ENCODE results near the gene NCLN.
"Not testable (repeated sequence)": the region's sequence is repeated elsewhere in the genome, so short reads cannot be mapped to it uniquely, and the experiment has no call there.

Gene NCLN

GRCh38 chr19:3225169-3225485 lies 39.4 kb downstream of the NCLN start:
- no peak for DNase-seq (ENCODE audit: low read depth in 2 of 2)

- DNase-seq (ENCODE audit: low read depth in 2 of 2) = no peak
Observed at GRCh38 chr19:3225677-3226093, 40.0 kb downstream of the NCLN start.

- no peak for DNase-seq (ENCODE audit: low read depth in 2 of 2)
Observed at GRCh38 chr19:3227054-3227626, 41.4 kb downstream of the NCLN start.

GRCh38 chr19:3229346-3229743 lies 43.6 kb downstream of the NCLN start:
- no peak for DNase-seq (ENCODE audit: low read depth in 2 of 2)

GRCh38 chr19:3229888-3230496 lies 44.3 kb downstream of the NCLN start:
- DNase-seq (ENCODE audit: low read depth in 2 of 2) = no peak

- DNase-seq (ENCODE audit: low read depth in 2 of 2) = no peak
Observed at GRCh38 chr19:3231288-3231687, 45.6 kb downstream of the NCLN start.

- no peak for DNase-seq (ENCODE audit: low read depth in 2 of 2)
Observed at GRCh38 chr19:3233116-3233515, 47.4 kb downstream of the NCLN start.

GRCh38 chr19:3233831-3234230 lies 48.1 kb downstream of the NCLN start:
- DNase-seq (ENCODE audit: low read depth in 2 of 2) = no peak

- DNase-seq (ENCODE audit: low read depth in 2 of 2) = peak in 1 of 2 experiments; percentile 32
Observed at GRCh38 chr19:3234800-3235199, 49.1 kb downstream of the NCLN start.

GRCh38 chr19:3235604-3236003 lies 49.9 kb downstream of the NCLN start:
- not testable (repeated sequence) for DNase-seq (ENCODE audit: low read depth in 2 of 2)

- DNase-seq (ENCODE audit: low read depth in 2 of 2) = no peak
Observed at GRCh38 chr19:3236272-3236671, 50.5 kb downstream of the NCLN start.

GRCh38 chr19:3238066-3238561 lies 52.4 kb downstream of the NCLN start:
- DNase-seq (ENCODE audit: low read depth in 2 of 2) = no peak

- no peak for DNase-seq (ENCODE audit: low read depth in 2 of 2)
Observed at GRCh38 chr19:3239367-3239766, 53.6 kb downstream of the NCLN start.

- peak; percentile 11 to 30 for DNase-seq (ENCODE audit: low read depth in 2 of 2)
Observed at GRCh38 chr19:3243819-3244700, 58.3 kb downstream of the NCLN start.

- DNase-seq (ENCODE audit: low read depth in 2 of 2) = no peak
Observed at GRCh38 chr19:3245050-3245449, 59.3 kb downstream of the NCLN start.

- DNase-seq (ENCODE audit: low read depth in 2 of 2) = no peak
Observed at GRCh38 chr19:3248728-3249326, 63.1 kb downstream of the NCLN start.

GRCh38 chr19:3249408-3249807 lies 63.7 kb downstream of the NCLN start:
- no peak for DNase-seq (ENCODE audit: low read depth in 2 of 2)

GRCh38 chr19:3250675-3251074 lies 64.9 kb downstream of the NCLN start:
- peak in 1 of 2 experiments; percentile 34 for DNase-seq (ENCODE audit: low read depth in 2 of 2)

- no peak for DNase-seq (ENCODE audit: low read depth in 2 of 2)
Observed at GRCh38 chr19:3251229-3251628, 65.5 kb downstream of the NCLN start.

- no peak for DNase-seq (ENCODE audit: low read depth in 2 of 2)
Observed at GRCh38 chr19:3252650-3253049, 66.9 kb downstream of the NCLN start.

GRCh38 chr19:3253270-3253669 lies 67.5 kb downstream of the NCLN start:
- DNase-seq (ENCODE audit: low read depth in 2 of 2) = no peak

GRCh38 chr19:3254520-3254919 lies 68.8 kb downstream of the NCLN start:
- no peak for DNase-seq (ENCODE audit: low read depth in 2 of 2)
